Frontal cortex (tissue), 4 donors: Measurements from ENCODE around the gene UBASH3B. TPM values are rescaled to one million over a fixed set of nuclear protein-coding genes. Genes with fewer than 3 reads are reported as not detected.
"Not testable (repeated sequence)": the region's sequence is repeated elsewhere in the genome, so short reads cannot be mapped to it uniquely, and the experiment has no call there.

Source experiments
- DNase-seq, 2 donors: peaks; one replicate each; pipeline ENCODE4 v3.0.0; 2012; ENCODE audit warnings: low spot score in 2 of 2
- FAIRE-seq: peaks from 2 replicates; lab custom pipeline; 2012; peaks lifted over from hg19 to GRCh38; lab: Jason Lieb, UNC
- total RNA-seq: library from RNA; depleted of rRNA; stranded (reverse); fragments of >200 nt; gene quantifications from one replicate; pipeline ENCODE4 v1.2.3, GENCODE V29; 2014
- donor health status: control.
- donor health status: control.
- donor health status: control.

UBASH3B gene
- total RNA-seq, 1 donor from 2014 or later = 24.1 TPM

GRCh38 chr11:122821169-122821568 lies 165.6 kb downstream of the UBASH3B start:
- DNase-seq = no peak
- FAIRE-seq = no peak

- FAIRE-seq (no peak), DNase-seq (no peak)
Observed at GRCh38 chr11:122822241-122822640, 166.7 kb downstream of the UBASH3B start.

DNA sequence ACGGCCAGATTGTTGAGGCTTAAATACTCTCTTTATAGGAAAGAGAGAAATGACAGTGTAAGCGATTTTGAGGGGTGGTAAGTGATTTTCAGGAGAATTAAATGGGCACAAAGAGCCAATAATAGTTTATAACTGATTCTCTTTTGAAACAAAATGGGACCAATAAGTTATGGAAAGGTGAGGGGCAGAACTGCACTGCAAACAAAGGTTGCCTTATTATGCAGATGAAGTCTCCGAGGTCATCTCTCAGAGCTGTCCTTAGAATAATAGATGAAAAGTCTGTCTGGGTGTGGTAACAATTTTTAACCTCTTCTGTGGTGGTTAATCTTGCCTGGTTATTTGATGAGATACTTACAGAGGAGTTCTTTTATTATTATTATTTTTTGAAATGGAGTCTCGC lies 168.0 kb downstream of the UBASH3B start:
- FAIRE-seq = no peak
- no peak for DNase-seq

- DNase-seq, FAIRE-seq: not testable (repeated sequence)
Observed at GRCh38 chr11:122829371-122829770, 173.8 kb downstream of the UBASH3B start.

DNA sequence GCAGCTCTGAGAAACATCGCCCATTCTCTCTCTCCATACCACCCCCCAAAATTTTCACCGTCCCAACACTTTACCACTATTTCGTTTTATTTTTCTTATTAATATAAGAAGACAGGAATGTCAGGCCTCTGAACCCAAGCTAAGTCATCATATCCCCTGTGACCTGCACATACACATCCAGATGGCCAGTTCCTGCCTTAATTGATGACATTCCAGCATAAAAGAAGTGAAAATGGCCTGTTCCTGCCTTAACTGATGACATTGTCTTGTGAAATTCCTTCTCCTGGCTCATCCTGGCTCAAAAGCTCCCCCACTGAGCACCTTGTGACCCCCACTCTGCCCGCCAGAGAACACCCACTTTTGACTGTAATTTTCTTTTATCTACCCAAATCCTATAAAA lies 176.8 kb downstream of the UBASH3B start:
- not testable (repeated sequence) for FAIRE-seq, DNase-seq

DNA sequence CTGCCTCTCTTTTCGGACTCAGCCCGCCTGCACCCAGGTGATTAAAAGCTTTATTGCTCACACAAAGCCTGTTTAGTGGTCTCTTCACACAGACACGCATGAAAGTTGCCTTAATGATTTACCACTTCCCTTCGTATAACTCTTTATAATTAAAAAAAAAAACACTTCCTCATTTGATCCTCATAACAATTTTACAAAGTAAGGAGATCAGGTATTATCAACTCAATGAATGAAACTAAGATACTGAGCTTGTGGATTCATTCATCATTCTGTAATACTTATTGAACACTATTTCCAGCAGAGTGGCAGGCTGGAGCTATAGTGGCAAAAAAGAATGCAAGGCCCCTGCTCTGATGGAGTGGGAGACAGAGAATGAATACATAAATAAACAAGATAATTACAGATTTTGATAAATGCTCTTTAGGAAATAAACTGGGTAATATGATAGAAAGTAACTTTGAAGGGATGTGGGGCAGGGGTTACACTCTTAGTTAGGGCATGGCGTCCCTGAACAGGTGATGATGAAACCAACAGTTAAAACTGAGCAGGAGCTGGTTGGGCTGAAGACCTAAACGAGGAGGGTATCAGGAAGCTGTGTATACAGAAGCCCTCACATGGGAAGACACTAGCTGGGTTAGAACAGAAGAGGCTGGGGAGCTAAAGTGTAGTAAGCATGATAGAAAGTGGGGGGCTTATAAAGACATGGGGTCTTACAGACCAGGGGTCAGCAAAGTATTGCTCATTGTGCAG lies 177.4 kb downstream of the UBASH3B start:
- no peak for DNase-seq
- no peak for FAIRE-seq

DNA sequence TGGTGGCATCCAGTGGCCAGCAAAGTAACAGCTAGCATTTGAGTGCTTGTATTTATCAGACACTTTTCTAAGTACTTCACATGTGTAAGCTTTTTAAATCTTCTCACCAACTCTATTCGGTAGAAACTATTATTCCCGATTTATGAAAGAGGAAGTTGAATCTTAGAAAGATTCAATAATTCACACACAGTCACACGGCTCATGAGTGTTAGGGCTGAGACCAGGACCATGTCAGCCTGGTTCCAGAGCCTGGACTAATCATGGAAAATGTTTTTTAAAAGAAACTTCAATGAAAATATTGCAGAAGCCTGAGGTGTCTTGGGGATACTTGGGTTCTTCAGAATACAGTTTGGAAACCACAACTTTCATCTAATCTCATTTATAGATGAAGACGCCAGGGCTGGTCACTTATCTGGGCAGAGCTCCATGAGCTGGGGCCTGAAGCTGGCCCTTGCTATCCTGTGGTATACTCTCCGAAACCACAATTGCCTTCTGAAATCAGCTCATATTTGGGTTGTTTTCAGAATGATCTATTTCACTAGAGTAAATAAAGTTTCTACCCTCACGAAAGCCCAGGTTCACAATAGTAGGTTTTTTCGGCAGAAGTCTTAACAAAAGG lies 178.4 kb downstream of the UBASH3B start:
- DNase-seq = no peak
- FAIRE-seq = no peak

GRCh38 chr11:122836916-122837315 lies 181.4 kb downstream of the UBASH3B start:
- no peak for FAIRE-seq
- no peak for DNase-seq

DNA sequence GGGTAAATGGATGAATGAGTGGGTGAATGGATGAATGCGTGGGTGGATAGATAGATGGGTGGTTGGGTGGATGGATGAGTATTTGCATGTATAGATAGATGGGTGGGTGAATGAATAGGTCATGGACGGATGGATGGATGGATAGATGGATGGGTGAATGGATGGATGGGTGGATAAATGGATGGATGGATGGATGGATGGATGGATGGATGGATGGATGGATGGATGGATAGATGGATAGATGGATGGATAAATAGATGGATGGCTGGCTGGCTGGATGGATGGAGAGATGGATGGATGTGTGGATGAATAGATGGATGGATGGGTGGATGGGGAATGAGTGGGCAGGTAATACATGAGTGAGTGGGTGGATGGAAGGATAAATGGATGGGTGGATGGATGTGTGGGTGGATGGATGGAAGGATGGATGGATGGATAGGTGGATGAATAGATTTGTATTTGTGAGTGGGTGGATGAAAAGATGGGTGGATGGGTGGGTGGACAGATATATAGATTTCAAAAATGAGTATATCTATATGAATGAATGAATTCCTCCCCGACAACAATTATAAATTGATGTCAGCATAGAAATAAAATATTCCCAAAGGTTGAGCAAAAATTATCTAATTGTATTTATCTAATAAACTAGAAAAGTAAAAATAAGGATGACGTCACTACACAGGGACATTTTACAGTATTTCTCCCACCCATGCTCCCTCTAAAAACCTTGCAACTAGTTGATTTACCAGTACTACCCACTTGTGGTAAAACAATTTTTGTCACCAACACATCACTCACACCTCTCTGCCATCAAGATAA lies 182.2 kb downstream of the UBASH3B start:
- FAIRE-seq = no peak
- DNase-seq = no peak

- no peak for FAIRE-seq
- DNase-seq = no peak
Observed at GRCh38 chr11:122843281-122844141, 188.0 kb downstream of the UBASH3B start.

- DNase-seq = no peak
- FAIRE-seq = no peak
Observed at GRCh38 chr11:122847466-122847865, 191.9 kb downstream of the UBASH3B start.

- no peak for FAIRE-seq
- no peak for DNase-seq
Observed at GRCh38 chr11:122848186-122848585, 192.7 kb downstream of the UBASH3B start.

DNA sequence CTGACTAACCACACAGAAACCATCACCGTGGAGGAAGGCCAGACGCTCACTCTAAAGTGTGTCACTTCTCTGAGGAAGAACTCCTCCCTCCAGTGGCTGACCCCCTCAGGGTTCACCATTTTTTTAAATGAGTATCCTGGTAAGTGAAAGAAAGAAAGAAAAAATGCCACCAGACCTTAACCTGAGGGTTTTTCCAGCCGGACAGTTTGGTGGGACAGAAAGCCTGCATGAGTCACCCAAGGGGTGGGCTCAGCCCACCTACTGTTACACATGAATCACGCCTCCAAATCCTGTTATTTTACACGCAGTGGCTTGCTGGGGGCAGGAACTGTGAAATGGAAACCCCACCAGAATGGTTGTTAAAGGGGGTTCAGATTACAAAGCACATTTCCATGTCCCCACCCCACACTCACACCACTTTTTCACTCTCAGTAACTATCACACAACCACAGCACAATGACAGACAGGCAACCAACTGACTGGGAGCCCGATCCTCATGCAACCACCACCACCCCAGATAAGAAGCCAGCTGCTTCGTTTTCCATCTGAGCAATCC lies 194.6 kb downstream of the UBASH3B start:
- no peak for DNase-seq
- FAIRE-seq = no peak

- FAIRE-seq = no peak
- no peak for DNase-seq
Observed at GRCh38 chr11:122851366-122851966, 195.9 kb downstream of the UBASH3B start.

DNA sequence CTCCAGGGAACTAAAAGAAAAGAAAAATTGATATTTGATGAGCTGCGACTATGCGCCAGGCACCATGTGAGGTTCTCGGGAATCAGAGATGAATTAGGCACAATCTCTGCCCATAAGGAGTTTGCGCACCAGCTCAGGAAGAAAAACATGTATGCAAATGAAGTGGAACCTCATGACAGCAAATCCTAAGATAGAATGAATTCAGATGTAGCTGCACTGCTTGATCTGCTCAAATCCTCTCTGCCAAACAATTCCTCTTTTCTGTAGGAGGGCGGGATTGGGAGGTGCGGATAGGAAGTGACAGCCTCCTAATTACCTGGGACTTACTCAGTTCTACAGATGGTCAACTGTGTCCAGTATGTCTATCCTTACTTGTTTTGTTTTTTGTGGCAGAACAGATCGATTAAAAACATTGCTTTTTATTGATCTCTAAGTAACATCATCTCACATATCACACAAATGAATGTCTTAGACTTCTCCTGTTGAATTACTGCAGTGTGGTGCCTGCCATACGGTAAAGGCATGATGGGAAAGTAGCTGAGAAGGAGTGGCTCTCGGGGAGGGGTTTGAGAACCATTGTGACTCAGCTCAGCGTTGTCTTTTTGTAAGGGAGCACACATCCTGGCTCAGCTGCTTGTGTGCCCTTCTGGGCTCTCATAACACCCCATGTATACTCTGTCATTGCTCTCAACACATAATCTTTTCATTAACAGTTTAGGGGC lies 196.7 kb downstream of the UBASH3B start:
- DNase-seq (no peak), FAIRE-seq (no peak)

DNA sequence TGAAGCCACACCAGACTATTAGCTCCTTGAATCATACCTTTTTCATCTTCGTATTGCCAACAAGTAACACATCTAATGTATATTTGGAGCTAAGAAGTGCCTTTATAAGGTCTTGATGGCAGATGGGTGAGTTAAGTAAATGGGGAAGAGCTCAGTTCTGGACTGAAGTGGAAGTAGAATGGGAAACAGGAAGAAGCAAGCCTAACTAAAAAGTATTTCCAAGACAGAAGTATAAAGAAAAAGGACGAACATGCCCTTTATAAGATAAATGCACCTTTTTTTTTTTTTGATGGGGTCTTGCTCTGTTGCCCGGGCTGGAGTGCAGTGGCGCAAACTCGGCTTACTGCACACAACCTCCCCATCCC lies 197.3 kb downstream of the UBASH3B start:
- no peak for FAIRE-seq
- DNase-seq = no peak

DNA sequence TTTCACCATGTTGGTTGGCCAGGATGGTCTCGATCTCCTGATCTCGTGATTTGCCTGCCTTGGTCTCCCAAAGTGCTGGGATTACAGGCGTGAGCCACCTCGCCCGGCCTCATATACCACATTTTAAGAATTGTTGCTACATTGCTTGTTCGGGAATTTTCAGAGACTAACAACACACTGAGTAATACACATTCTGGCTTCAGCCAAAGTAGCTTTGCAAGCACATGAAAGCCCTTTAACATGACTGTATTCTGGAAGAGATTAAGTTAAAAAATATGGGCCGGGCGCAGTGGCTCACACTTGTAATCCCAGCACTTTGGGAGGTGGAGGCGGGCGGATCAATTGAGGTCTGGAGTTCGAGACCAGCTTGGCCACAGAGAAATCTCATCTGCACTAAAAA lies 197.7 kb downstream of the UBASH3B start:
- no peak for FAIRE-seq
- DNase-seq = no peak

GRCh38 chr11:122853971-122854446 lies 198.5 kb downstream of the UBASH3B start:
- peak; percentile 79 for FAIRE-seq

More at GRCh38 chr11:122853971-122854446, 198.5 kb downstream of the UBASH3B start:
- DNase-seq = peak; percentile 24 to 62
